ENCODE measurements around the gene FBXO21.
"Not testable (repeated sequence)": the region's sequence is repeated elsewhere in the genome, so short reads cannot be mapped to it uniquely, and the experiment has no call there.

Gene FBXO21

GRCh38 chr12:117190210-117190781 is at the start of gene FBXO21:
Gene FBXO21, minus strand, starts transcription at chr12:117190470. Its CDS starts 14 bp downstream, at chr12:117190456.
- DNase-seq (ENCODE audit: extremely low read depth in 1 of 2, low read depth in 1 of 2) = peak; percentile 66 to 91

GRCh38 chr12:117236456-117237001 is 46.3 kb upstream of the FBXO21 start:
- DNase-seq (ENCODE audit: extremely low read depth in 1 of 2, low read depth in 1 of 2) = peak; percentile 23 to 55

GRCh38 chr12:117235261-117235660 is 45.0 kb upstream of the FBXO21 start:
- no peak for DNase-seq (ENCODE audit: extremely low read depth in 1 of 2, low read depth in 1 of 2)

GRCh38 chr12:117234441-117234840 is 44.2 kb upstream of the FBXO21 start:
- DNase-seq (ENCODE audit: extremely low read depth in 1 of 2, low read depth in 1 of 2) = no peak

GRCh38 chr12:117231750-117232149 is 41.5 kb upstream of the FBXO21 start:
- no peak for DNase-seq (ENCODE audit: extremely low read depth in 1 of 2, low read depth in 1 of 2)

- no peak for DNase-seq (ENCODE audit: extremely low read depth in 1 of 2, low read depth in 1 of 2)
Observed at GRCh38 chr12:117228239-117228638, 38.0 kb upstream of the FBXO21 start.

- no peak for DNase-seq (ENCODE audit: extremely low read depth in 1 of 2, low read depth in 1 of 2)
Observed at GRCh38 chr12:117227000-117227653, 36.9 kb upstream of the FBXO21 start.

- no peak for DNase-seq (ENCODE audit: extremely low read depth in 1 of 2, low read depth in 1 of 2)
Observed at GRCh38 chr12:117226505-117226904, 36.2 kb upstream of the FBXO21 start.

GRCh38 chr12:117225179-117225578 is 34.9 kb upstream of the FBXO21 start:
- DNase-seq (ENCODE audit: extremely low read depth in 1 of 2, low read depth in 1 of 2) = no peak

- DNase-seq (ENCODE audit: extremely low read depth in 1 of 2, low read depth in 1 of 2) = not testable (repeated sequence)
Observed at GRCh38 chr12:117220947-117221346, 30.7 kb upstream of the FBXO21 start.

GRCh38 chr12:117218149-117218548 is 27.9 kb upstream of the FBXO21 start:
- no peak for DNase-seq (ENCODE audit: extremely low read depth in 1 of 2, low read depth in 1 of 2)

GRCh38 chr12:117216686-117217085 is 26.4 kb upstream of the FBXO21 start:
- DNase-seq (ENCODE audit: extremely low read depth in 1 of 2, low read depth in 1 of 2) = no peak

GRCh38 chr12:117214797-117215196 is 24.5 kb upstream of the FBXO21 start:
- DNase-seq (ENCODE audit: extremely low read depth in 1 of 2, low read depth in 1 of 2) = no peak

- DNase-seq (ENCODE audit: extremely low read depth in 1 of 2, low read depth in 1 of 2) = no peak
Observed at GRCh38 chr12:117213295-117213808, 23.1 kb upstream of the FBXO21 start.

GRCh38 chr12:117212563-117213190 is 22.4 kb upstream of the FBXO21 start:
- DNase-seq (ENCODE audit: extremely low read depth in 1 of 2, low read depth in 1 of 2) = peak; percentile 14 to 30

- DNase-seq (ENCODE audit: extremely low read depth in 1 of 2, low read depth in 1 of 2) = no peak
Observed at GRCh38 chr12:117210266-117210918, 20.1 kb upstream of the FBXO21 start.

- no peak for DNase-seq (ENCODE audit: extremely low read depth in 1 of 2, low read depth in 1 of 2)
Observed at GRCh38 chr12:117209626-117210025, 19.4 kb upstream of the FBXO21 start.

GRCh38 chr12:117208811-117209455 is 18.7 kb upstream of the FBXO21 start:
- DNase-seq (ENCODE audit: extremely low read depth in 1 of 2, low read depth in 1 of 2) = no peak

GRCh38 chr12:117208206-117208605 is 17.9 kb upstream of the FBXO21 start:
- DNase-seq (ENCODE audit: extremely low read depth in 1 of 2, low read depth in 1 of 2) = no peak

- DNase-seq (ENCODE audit: extremely low read depth in 1 of 2, low read depth in 1 of 2) = no peak
Observed at GRCh38 chr12:117207675-117208074, 17.4 kb upstream of the FBXO21 start.

- DNase-seq (ENCODE audit: extremely low read depth in 1 of 2, low read depth in 1 of 2) = no peak
Observed at GRCh38 chr12:117202556-117202955, 12.3 kb upstream of the FBXO21 start.

Measured in activated CD8-positive, alpha-beta memory T cell treated with anti-CD3 and anti-CD28 coated beads for 1 hour (primary cell).